Measurements from ENCODE around the gene ETV1.

DNA sequence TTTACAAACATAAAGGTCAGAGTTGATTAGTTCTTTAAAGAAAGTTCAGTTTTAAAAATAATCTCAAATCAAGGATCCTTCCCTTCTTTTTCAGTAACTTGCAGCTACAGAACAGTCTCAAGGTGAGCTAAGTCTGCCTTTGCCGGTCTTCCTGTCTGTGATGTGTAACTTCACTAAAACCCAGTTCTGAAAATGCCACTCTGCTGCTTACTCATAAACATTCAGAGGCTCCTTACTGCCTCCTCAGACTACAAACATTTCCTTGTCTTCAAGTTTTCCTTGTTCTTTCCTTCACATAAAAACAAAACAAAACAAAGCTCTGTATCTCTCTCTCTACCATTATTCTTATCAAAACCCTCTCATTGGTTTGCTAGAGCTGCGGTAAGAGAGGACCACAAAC lies 128.7 kb downstream of the ETV1 start:
- TF ChIP-seq, protein P1, sequence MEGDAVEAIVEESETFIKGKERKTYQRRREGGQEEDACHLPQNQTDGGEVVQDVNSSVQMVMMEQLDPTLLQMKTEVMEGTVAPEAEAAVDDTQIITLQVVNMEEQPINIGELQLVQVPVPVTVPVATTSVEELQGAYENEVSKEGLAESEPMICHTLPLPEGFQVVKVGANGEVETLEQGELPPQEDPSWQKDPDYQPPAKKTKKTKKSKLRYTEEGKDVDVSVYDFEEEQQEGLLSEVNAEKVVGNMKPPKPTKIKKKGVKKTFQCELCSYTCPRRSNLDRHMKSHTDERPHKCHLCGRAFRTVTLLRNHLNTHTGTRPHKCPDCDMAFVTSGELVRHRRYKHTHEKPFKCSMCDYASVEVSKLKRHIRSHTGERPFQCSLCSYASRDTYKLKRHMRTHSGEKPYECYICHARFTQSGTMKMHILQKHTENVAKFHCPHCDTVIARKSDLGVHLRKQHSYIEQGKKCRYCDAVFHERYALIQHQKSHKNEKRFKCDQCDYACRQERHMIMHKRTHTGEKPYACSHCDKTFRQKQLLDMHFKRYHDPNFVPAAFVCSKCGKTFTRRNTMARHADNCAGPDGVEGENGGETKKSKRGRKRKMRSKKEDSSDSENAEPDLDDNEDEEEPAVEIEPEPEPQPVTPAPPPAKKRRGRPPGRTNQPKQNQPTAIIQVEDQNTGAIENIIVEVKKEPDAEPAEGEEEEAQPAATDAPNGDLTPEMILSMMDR (IDR thresholded peaks at IDR 0.05), result no peak
- TF ChIP-seq POLR2AphosphoS5 (IDR thresholded peaks at IDR 0.05) (no peak), POLR2A (IDR thresholded peaks at IDR 0.05) (no peak)
